ENCODE data around the gene SAPCD1. TPM values are rescaled to one million over a fixed set of nuclear protein-coding genes. Genes with fewer than 3 reads are reported as not detected.
A peak's percentile ranks its signal among the peaks of the same experiment; 100 is the strongest.

The SAPCD1 gene
- total and polyA plus RNA-seq, 2 donors (not counting 1 experiment from before 2014, with no cell fraction given), result 12.9 TPM

DNA sequence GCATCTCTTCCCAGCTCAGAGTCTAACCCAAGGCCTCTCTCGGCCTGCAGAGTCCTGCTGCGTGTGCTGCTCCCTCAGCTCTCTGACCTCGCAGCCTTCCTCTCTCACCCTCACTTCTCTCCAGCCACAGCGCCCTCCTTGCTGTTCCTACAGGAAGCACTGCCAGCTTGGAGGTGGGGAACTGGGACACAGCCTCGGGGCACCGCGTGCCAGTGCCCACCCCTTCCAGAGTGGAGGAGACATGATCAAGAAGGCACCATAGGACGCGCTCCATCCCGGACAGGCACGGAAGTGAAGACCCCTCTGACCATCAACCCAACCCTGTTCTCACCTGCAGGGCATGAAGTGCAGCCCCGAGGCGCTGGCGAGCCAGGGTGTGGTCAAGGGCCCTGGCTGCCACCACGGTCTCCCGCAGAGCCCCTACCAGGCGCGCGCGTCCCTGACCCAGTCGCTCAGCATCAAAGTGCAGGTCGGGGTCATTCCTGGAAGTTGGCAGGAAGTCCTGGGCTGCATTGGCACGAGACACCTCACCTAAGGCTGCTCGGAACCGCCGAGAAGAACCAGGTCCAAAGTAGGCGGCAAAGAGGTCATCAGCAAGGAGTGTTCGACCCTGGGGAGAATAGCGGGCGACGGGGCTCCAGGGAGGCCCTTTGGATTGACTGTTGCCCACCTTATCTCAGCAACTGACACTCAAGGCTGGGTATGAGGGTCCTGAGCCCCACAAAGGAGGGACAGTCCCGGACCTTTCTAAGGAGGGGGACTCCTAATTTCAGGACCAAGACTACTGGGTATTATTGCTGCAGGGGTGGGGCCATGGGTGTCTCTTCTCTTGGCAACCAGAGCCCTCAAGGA, 13.4 kb downstream of the SAPCD1 start:
- ATAC-seq (ENCODE audit: low read depth) (no peak), DNase-seq (no peak)
- WGBS (ENCODE audit: insufficient coverage), result 96% methylated on average over 31 of the region's 32 CpGs
- POLR2A ChIA-PET, result interaction anchor here (1.0 kb wide), 1 partner anchor 14 kb away, joined by 3 read pairs; no protein-coding TSS in a partner anchor
- H3K36me3 ChIP-seq (replicated peaks in 1 of 2; ENCODE audit: control extremely low read depth in 1 of 2, control insufficient read depth in 1 of 2, extremely low read depth in 1 of 2, insufficient read depth in 2 of 2, low read length in 1 of 2), result peaks cover 0 to 29% of the 10 kb centered on the region in 2 experiments
- H3K4me3 ChIP-seq (ENCODE audit: control extremely low read depth in 1 of 5, extremely low read depth in 1 of 5, insufficient read depth in 1 of 5, low read depth in 2 of 5, low read length in 4 of 5), result no peak overlapping the region
- no peak overlapping the region for H3K9ac ChIP-seq (ENCODE audit: low read length)
- H2AFZ ChIP-seq (ENCODE audit: insufficient read depth, low read depth, low read length, poor library complexity, severe bottlenecking), result no peak overlapping the region
- no peaks in the 10 kb centered on the region for H3K27me3 ChIP-seq (replicated peaks in 1 of 4; ENCODE audit: control extremely low read depth in 1 of 4, control insufficient read depth in 3 of 4, insufficient read depth in 4 of 4, low read length in 3 of 4)
- peak overlapping the region; percentile 66 to 67 for H3K27ac ChIP-seq (ENCODE audit: low read length in 2 of 2)
- peak overlapping the region; percentile 60 for H3K4me3 Mint-ChIP-seq
- intact Hi-C loops (cut with micrococcal nuclease), result loop anchor here (2.0 kb wide), 2 partner anchors 19 to 37 kb away; partner anchors contain the start of gene VARS1
- no peaks in the 10 kb centered on the region for H4K20me1 ChIP-seq (ENCODE audit: control insufficient read depth, insufficient read depth, low read length, poor library complexity, severe bottlenecking)
- H3K4me1 Mint-ChIP-seq, result peaks cover 26% of the 10 kb centered on the region
- peaks cover 15 to 30% of the 10 kb centered on the region in 2 donors for H3K4me1 ChIP-seq (ENCODE audit: control insufficient read depth in 2 of 2, insufficient read depth in 2 of 2, low read length in 2 of 2)
- no peak overlapping the region for H3K4me2 ChIP-seq (replicated peaks; ENCODE audit: low read depth, low read length, poor library complexity, severe bottlenecking)
- CTCF ChIA-PET, result interaction anchor here (1.0 to 1.6 kb wide), 5 partner anchors 11 to 39 kb away, joined by 3 to 4 read pairs (median 3); partner anchors contain the start of gene VARS1
- H3K9me3 ChIP-seq (ENCODE audit: control extremely low read depth in 1 of 3, control insufficient read depth in 2 of 3, insufficient read depth in 1 of 3, low read length in 2 of 3), result no peaks in the 10 kb centered on the region
- no peaks in the 10 kb centered on the region for H3K9me3 Mint-ChIP-seq (ENCODE audit: insufficient read depth)
- no peaks in the 10 kb centered on the region for H3K27me3 Mint-ChIP-seq
- TF ChIP-seq, protein P1, sequence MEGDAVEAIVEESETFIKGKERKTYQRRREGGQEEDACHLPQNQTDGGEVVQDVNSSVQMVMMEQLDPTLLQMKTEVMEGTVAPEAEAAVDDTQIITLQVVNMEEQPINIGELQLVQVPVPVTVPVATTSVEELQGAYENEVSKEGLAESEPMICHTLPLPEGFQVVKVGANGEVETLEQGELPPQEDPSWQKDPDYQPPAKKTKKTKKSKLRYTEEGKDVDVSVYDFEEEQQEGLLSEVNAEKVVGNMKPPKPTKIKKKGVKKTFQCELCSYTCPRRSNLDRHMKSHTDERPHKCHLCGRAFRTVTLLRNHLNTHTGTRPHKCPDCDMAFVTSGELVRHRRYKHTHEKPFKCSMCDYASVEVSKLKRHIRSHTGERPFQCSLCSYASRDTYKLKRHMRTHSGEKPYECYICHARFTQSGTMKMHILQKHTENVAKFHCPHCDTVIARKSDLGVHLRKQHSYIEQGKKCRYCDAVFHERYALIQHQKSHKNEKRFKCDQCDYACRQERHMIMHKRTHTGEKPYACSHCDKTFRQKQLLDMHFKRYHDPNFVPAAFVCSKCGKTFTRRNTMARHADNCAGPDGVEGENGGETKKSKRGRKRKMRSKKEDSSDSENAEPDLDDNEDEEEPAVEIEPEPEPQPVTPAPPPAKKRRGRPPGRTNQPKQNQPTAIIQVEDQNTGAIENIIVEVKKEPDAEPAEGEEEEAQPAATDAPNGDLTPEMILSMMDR (IDR thresholded peaks at IDR 0.05), result no peak
- no peak for TF ChIP-seq EZH2 (IDR thresholded peaks at IDR 0.05; ENCODE audit: borderline replicate concordance, insufficient read depth, low read depth, low read length, poor library complexity, severe bottlenecking)
- H3K79me2 ChIP-seq (ENCODE audit: control insufficient read depth, insufficient read depth, low read length), result no peaks in the 10 kb centered on the region
- H3K27ac Mint-ChIP-seq, result peak overlapping the region; percentile 90

Measured in B cell (primary cell).